ENCODE data around the gene NUCB2.

Gene NUCB2

GRCh38 chr11:17272801-17273200 is 3.7 kb upstream of the NUCB2 start:
- no peak for DNase-seq

GRCh38 chr11:17273211-17273610 is 3.3 kb upstream of the NUCB2 start:
- no peak for DNase-seq

- DNase-seq = no peak
These were observed 2.8 kb upstream of the NUCB2 start for GRCh38 chr11:17273668-17274282.

- DNase-seq = no peak
These were observed 921 bp upstream of the NUCB2 start for GRCh38 chr11:17275400-17276235.

DNA sequence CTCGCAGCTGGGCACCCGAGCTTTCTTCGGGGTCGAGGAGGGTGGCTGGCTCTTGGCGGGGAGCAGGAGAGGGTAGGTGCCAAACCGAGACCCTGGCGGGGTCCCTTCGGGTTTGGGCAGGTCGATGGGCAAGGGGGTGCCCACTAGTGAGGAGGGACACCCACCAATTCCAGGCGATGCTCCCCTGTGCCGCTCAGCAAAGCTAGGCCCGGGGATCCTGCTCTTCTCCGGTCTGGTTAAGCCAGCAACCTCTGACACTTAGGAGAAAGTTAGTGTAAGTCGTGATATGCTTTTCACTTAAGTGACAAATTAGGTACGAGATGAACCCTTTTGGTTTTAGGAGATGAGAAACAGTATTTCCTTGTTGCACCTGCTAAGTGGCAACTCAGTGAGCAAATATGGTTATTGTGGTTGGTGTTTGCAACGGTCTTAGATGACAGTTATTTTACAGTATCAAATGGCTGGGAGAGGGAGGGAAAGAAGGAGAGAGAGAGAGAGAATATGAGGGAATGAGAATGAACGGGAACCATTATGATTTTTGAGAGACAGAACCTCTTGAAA is 565 bp downstream of the NUCB2 start:
- DNase-seq = no peak

GRCh38 chr11:17280494-17281127 is 4.1 kb downstream of the NUCB2 start:
- DNase-seq = no peak

- DNase-seq = no peak
These were observed 9.8 kb downstream of the NUCB2 start for GRCh38 chr11:17286332-17286731.

- no peak for DNase-seq
These were observed 10.5 kb downstream of the NUCB2 start for GRCh38 chr11:17287058-17287457.

GRCh38 chr11:17291710-17292109 is 15.2 kb downstream of the NUCB2 start:
- no peak for DNase-seq

DNA sequence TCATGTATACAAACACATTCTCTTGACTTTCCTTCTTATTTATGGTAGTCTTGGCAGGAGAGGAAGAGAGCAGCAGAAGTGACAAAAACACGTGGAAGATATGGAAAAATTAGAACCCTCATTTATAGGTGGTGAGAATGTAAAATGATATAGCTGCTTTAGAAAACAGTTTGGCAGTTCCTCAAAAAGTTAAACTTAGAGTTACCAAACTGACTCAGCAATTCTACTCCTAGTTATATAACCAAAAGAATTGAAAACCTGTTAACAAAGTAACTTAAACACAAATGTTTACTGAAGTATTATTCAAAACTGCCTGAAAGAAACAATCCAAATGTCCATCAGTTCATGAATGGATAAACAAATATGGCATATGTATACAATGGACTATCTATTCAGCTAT is 16.8 kb downstream of the NUCB2 start:
- DNase-seq = no peak

DNA sequence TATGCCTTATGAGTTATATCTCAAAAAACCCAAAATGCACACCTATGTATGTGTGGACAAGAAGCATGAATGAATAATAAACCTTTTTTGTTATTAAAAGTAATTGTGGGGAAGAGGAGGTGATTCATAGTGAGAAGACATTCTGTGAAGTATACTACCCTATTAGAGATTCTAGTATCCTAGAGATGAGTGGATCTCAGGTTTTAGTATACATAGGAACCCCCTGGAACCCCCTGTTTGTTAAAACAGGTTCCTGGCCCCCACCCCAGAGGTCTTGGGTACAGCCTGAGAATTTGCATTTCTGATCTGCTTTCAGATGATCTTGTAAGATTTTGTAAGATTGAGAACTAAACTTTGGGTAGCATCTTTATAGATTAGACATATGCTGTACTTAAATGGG is 17.5 kb downstream of the NUCB2 start:
- no peak for DNase-seq

GRCh38 chr11:17296852-17297559 is 20.5 kb downstream of the NUCB2 start:
- no peak for DNase-seq

- DNase-seq = no peak
These were observed 21.8 kb downstream of the NUCB2 start for GRCh38 chr11:17298302-17298701.

DNA sequence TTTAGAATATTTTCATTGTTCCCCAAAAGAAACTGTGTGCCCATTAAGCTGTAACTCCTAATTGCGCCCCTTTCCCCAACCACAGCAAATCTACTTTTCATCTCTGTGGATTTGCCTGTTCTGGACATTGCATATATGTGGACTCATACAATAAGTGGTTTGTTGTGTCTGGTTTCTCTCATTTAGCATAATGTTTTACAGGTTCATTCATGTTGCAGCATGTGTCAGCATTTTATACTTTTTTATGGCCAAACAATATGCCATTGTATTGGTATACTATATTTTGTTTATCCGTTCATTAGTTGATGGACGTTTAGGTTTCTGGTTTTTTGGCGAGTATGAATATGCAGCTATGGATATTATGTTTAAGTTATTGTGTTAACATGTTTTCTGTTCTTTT is 23.8 kb downstream of the NUCB2 start:
- no peak for DNase-seq

- DNase-seq = no peak
These were observed 37.1 kb downstream of the NUCB2 start for GRCh38 chr11:17313349-17314231.

- DNase-seq = no peak
These were observed 37.7 kb downstream of the NUCB2 start for GRCh38 chr11:17314232-17314547.

DNA sequence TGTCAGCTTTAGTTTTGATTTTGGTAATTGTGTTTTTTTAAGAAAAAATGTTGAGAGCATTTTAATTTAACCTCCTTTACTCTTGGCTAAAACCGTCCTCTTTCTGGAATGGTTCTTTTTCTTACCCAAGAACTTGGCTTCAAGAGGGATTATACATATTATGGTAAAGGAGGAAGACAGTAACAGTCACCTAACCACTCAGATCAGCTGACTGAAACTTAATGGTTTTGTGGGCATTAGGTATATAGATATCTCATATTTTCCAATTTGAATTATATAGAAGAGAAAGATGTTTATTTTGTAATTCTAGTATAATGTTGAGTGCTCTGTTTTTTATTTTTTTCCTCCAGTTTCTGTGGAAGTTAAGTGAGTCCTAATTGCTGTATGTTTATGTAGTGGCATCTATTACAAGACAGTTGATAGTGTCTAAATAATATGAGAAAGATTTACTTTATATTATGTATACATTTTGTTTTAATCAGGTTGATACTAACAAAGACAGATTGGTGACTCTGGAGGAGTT is 38.4 kb downstream of the NUCB2 start:
- DNase-seq = no peak

- DNase-seq = no peak
These were observed 52.4 kb downstream of the NUCB2 start for GRCh38 chr11:17328871-17329494.

DNA sequence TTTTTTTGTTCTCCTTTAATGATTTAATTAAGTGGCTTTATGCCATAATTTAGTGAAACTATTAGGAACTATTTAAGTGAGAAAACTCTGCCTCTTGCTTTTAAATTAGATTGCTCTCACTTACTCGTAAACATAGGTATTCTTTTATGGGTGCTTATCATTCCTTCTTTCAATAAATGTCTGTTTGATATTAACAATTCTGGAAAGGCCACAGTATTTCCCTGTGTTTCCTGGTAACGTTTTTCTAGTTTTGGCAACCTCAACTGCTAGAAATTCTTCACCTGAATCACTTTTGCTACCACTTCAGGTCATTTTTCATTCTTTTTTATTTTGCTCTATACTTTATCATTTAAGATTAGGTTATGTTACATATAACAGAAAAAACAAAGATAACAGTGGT is 55.1 kb downstream of the NUCB2 start:
- no peak for DNase-seq

- DNase-seq = no peak
These were observed 57.5 kb downstream of the NUCB2 start for GRCh38 chr11:17333799-17334586.

- DNase-seq = no peak
These were observed 66.7 kb downstream of the NUCB2 start for GRCh38 chr11:17343257-17343656.

Data from effector CD8-positive, alpha-beta T cell (primary cell).